Ecto neural progenitor cell (in vitro differentiated cells): ENCODE measurements around the gene ANXA9.
A peak's percentile ranks its signal among the peaks of the same experiment; 100 is the strongest.

Experiments
- DNase-seq: peaks from one replicate; pipeline ENCODE4 v3.0.0-alpha.2; 2018; ENCODE audit warnings: low spot score

Gene ANXA9

GRCh38 chr1:151005729-151006319, 23.7 kb downstream of the ANXA9 start:
- DNase-seq = no peak

- peak; percentile 78 for DNase-seq
Observed at GRCh38 chr1:151006327-151007052, 24.4 kb downstream of the ANXA9 start, which contains the start of gene MINDY1. MINDY1 (minus strand) TSS chr1:151006902; CDS start chr1:151002617, 4,285 bp downstream.

- DNase-seq = no peak
Observed at GRCh38 chr1:151007853-151008243, 25.8 kb downstream of the ANXA9 start.

- DNase-seq = peak; percentile 95
Observed at GRCh38 chr1:151008244-151009205, 26.4 kb downstream of the ANXA9 start, which contains the start of gene PRUNE1. PRUNE1 (plus strand) TSS chr1:151008449; CDS start chr1:151008633, 184 bp downstream.

GRCh38 chr1:151009206-151009587, 27.1 kb downstream of the ANXA9 start:
- no peak for DNase-seq

- no peak for DNase-seq
Observed at GRCh38 chr1:151009674-151010345, 27.7 kb downstream of the ANXA9 start.

- no peak for DNase-seq
Observed at GRCh38 chr1:151010346-151010726, 28.2 kb downstream of the ANXA9 start.

GRCh38 chr1:151011154-151011850, 29.2 kb downstream of the ANXA9 start:
- no peak for DNase-seq

GRCh38 chr1:151012684-151013471, 30.8 kb downstream of the ANXA9 start:
- no peak for DNase-seq

- DNase-seq = no peak
Observed at GRCh38 chr1:151013518-151013917, 31.4 kb downstream of the ANXA9 start.

- peak; percentile 83 for DNase-seq
Observed at GRCh38 chr1:151024540-151025146, 42.6 kb downstream of the ANXA9 start.

GRCh38 chr1:151026460-151026859, 44.4 kb downstream of the ANXA9 start:
- DNase-seq = no peak

GRCh38 chr1:151032164-151032563, 50.1 kb downstream of the ANXA9 start:
- no peak for DNase-seq

GRCh38 chr1:151035167-151035566, 53.1 kb downstream of the ANXA9 start:
- DNase-seq = no peak

- no peak for DNase-seq
Observed at GRCh38 chr1:151036356-151036755, 54.3 kb downstream of the ANXA9 start, which contains the start of gene BNIPL. BNIPL (plus strand) TSS chr1:151036586; CDS start chr1:151036726, 140 bp downstream.

- DNase-seq = no peak
Observed at GRCh38 chr1:151037032-151037431, 54.9 kb downstream of the ANXA9 start.

GRCh38 chr1:151039521-151039920, 57.4 kb downstream of the ANXA9 start:
- no peak for DNase-seq

- no peak for DNase-seq
Observed at GRCh38 chr1:151043163-151043562, 61.1 kb downstream of the ANXA9 start.
